SH-SY5Y (cell line): Measurements from ENCODE around the gene IL32.

Source experiments
- GATA2 ChIP-seq: IDR thresholded peaks from 2 replicates; pipeline ENCODE4 v1.6.1; 2011; ENCODE audit warnings: mild to moderate bottlenecking, low read depth, low read length
- GATA3 ChIP-seq: IDR thresholded peaks from 2 replicates; pipeline ENCODE4 v1.6.1; 2011; ENCODE audit warnings: low read depth, mild to moderate bottlenecking, low read length, moderate library complexity

The IL32 gene

GRCh38 chr16:3099732-3100499 is 34.5 kb downstream of the IL32 start:
- TF ChIP-seq GATA3 (no peak), GATA2 (no peak)

- TF ChIP-seq GATA2: no peak
- TF ChIP-seq GATA3: no peak
These were observed 35.8 kb downstream of the IL32 start for GRCh38 chr16:3101018-3101840.

DNA sequence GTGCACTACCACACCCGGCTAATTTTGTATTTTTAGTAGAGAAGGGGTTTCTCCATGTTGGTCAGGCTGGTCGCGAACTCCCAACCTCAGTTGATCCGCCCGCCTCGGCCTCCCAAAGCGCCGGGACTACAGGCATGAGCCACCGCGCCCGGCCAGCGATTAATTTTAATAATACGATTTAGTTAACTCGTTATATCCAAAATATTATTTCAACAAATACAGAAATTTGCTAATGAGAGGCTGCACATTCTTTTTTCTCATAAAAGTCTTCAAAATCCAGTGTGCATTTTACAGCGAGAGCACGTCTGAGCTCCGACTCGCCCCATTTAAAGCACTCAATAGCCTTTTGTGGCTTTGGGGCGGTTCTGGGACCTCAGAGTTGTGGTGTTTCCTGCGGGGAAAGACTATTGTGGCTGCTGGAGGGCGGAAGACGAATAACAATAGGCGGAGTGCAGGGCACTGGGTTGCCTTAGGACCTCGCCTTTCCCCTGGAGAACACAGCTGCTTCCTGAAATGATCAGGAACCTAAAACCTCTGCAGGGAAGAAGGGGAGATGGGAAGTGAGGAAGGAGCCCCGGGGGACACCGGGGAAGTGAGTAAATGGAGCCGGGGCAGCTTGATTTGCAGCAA is 36.5 kb downstream of the IL32 start:
- TF ChIP-seq GATA2: no peak
- TF ChIP-seq GATA3: no peak

- TF ChIP-seq GATA2 (no peak), GATA3 (no peak)
These were observed 40.9 kb downstream of the IL32 start for GRCh38 chr16:3106205-3106928.

GRCh38 chr16:3112058-3112880 is 46.8 kb downstream of the IL32 start, which contains the start of gene ZNF205:
ZNF205 (plus strand) TSS chr16:3112586; CDS start chr16:3113431, 845 bp downstream.
- TF ChIP-seq GATA2 (no peak), GATA3 (no peak)

GRCh38 chr16:3112881-3113574 is 47.6 kb downstream of the IL32 start:
- TF ChIP-seq GATA2 (no peak), GATA3 (no peak)

DNA sequence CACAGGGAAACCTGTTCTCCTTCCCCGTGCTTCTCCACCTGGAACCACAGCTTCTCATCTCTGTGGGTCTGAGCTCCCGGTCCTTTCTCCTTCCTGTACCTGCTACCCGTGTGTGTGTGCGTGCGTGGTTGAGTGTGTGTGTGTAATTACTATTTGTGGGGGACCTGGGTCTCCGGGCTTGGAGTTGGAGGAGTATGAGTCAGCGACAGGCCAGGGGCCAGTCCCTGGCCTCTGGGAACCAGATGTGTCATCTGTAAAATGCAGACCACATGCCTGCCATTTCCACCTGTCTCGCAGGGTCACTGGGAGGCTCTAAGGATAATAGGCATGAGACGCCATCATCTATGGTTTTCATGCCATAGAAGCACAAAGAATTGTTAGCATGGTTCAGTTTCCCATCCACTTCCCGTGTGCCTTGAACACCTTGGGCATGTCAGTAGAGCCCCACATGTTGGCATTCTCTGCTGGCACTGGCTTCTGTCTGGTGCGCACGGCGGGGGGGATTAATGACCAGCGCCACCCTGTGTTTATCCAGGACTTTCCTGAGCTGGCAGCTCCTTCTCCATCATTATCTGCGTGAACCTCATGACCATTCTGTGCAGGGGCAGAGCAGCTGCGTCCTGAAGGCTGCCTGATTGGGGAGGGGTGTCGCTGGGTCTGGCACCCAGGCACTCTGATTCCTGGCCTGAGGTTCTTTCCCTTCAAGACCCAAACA is 48.5 kb downstream of the IL32 start:
- no peak for TF ChIP-seq GATA2
- TF ChIP-seq GATA3: no peak

- no peak for TF ChIP-seq GATA3
- TF ChIP-seq GATA2: no peak
These were observed 49.6 kb downstream of the IL32 start for GRCh38 chr16:3115003-3115402.

DNA sequence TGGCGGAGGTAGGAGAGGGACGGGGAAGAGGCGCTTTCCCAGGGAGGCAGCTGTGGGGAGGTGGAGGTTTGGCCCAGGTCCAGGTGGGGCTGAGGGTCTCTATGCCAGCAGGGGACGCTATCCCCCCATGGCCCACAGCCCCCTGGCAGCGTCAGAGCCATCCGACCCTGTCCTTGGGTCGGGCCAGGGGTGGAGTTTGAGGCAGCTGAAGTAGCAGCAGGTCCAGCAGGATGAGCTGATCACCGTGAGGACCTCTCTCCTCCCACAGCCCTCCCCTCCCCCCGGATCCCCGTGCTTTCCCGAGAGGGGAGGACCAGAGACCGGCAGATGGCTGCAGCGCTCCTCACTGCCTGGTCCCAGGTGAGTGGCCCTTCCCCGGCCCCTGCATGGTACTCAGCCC is 50.1 kb downstream of the IL32 start:
- TF ChIP-seq GATA3: no peak
- TF ChIP-seq GATA2: no peak

- no peak for TF ChIP-seq GATA2
- TF ChIP-seq GATA3: no peak
These were observed 52.9 kb downstream of the IL32 start for GRCh38 chr16:3118204-3118790.

DNA sequence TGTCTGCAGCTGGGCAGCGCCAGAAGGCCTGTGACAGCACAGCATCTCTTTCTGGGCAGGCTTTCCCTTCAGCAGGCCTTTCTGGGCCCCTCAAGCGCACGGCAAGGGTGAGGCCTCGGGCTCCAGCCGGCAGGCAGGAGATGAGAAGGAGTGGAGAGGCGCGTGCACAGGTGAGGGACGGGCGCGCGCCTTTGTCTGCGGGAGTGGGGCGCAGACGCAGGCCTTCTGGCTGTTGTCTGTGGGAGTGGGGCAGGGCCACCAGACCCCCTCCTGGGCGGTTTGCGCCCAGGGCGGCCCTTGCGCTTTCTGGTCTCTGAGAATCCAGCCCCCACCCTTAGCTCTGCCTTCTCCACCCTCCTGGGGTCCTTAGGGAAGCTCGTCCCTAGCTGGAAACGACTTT is 53.4 kb downstream of the IL32 start:
- TF ChIP-seq GATA3: no peak
- TF ChIP-seq GATA2: no peak
